ENCODE results near the gene SPRED2. TPM values are rescaled to one million over a fixed set of nuclear protein-coding genes. Genes with fewer than 3 reads are reported as not detected.

The SPRED2 gene
- total RNA-seq, 1 donor from 2014 or later, result 43.9 TPM

GRCh38 chr2:65265671-65266045 is 166.7 kb downstream of the SPRED2 start:
- Histone ChIP-seq H3K27me3 (ENCODE audit: low read depth) (no peaks in the 10 kb centered on the region), H3K9me3 (no peaks in the 10 kb centered on the region), H3K36me3 (peaks cover 78% of the 10 kb centered on the region), H3K4me1 (peaks cover 17% of the 10 kb centered on the region), H3K27ac (no peak overlapping the region), H3K4me3 (no peak overlapping the region)
- ATAC-seq (no peak), DNase-seq (no peak)
- intact Hi-C loops (cut with DNase I), result loop anchor here (10.0 kb wide), 1 partner anchor 279 kb away; no protein-coding TSS in a partner anchor
- TF ChIP-seq CTCF (IDR thresholded peaks at IDR 0.05), result no peak

DNA sequence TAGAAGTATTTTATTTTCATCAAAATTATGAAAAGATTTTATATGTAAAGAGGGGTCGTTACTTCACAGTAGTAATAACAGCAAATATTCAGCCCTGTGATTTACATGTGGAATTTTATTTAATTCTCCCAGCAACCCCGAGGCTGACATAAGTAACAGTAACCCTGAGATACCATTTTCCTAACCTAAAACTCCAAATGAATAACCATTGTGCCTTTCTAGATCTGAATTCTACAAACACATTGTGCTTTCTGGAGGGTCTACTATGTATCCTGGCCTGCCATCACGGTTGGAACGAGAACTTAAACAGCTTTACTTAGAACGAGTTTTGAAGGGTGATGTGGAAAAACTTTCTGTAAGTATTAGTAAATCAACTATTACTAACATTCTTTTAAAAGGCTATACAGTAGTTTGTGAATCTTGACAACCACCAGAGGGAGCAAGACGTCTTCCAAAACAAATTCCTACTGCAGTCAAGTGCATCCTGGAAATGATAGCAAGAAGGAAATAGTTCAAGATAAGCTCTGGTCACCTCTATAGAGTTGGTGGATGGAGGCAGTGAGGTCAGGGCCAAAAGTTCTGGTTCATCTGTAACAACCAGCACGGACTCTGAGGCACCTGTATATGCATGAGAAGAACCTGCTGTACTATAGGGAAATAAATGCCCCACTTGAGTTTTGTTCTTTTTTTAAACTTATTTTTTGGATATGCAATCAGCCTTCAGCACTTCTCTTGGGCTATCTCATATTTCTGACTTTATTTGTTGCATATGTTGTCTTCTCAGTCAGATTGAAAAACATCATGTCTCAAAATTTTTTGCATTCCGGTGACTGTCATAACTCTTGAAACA is 167.4 kb downstream of the SPRED2 start:
- H3K27me3 ChIP-seq (ENCODE audit: low read depth), result no peaks in the 10 kb centered on the region
- H3K27ac ChIP-seq, result no peak overlapping the region
- no peaks in the 10 kb centered on the region for H3K9me3 ChIP-seq
- ATAC-seq (peak; percentile 88 to 89), DNase-seq (no peak)
- peak; percentile 63 for TF ChIP-seq CTCF (IDR thresholded peaks at IDR 0.05)
- H3K4me3 ChIP-seq, result no peak overlapping the region
- H3K4me1 ChIP-seq, result peaks cover 17% of the 10 kb centered on the region
- intact Hi-C loops (cut with DNase I), result loop anchor here (10.0 kb wide), 1 partner anchor 280 kb away; no protein-coding TSS in a partner anchor
- H3K36me3 ChIP-seq, result peaks cover 84% of the 10 kb centered on the region

DNA sequence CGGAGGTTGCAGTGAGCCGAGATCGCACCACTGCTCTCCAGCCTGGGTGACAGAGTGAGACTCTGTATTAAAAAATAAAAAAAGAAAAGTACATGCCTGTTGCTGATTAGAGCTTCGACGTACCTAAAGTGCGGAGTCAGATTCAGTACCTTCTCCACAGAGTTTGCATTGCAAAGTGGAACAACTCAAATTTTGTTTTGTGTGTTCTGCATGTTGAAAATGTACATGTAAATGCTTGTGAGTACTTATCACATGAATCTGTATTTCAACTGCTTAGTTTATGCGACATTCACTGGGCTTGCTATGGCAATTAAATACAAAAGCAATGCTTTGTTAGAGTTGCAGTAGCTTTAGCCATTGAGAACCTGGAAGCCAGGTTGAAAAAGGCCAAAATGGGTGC is 168.4 kb downstream of the SPRED2 start:
- Histone ChIP-seq H3K36me3 (peaks cover 89% of the 10 kb centered on the region), H3K27me3 (ENCODE audit: low read depth) (no peaks in the 10 kb centered on the region), H3K27ac (no peak overlapping the region), H3K4me1 (peaks cover 17% of the 10 kb centered on the region), H3K4me3 (no peak overlapping the region), H3K9me3 (no peaks in the 10 kb centered on the region)
- intact Hi-C loops (cut with DNase I), result loop anchor here (10.0 kb wide), 1 partner anchor 281 kb away; no protein-coding TSS in a partner anchor
- ATAC-seq (no peak), DNase-seq (no peak)
- no peak for TF ChIP-seq CTCF (IDR thresholded peaks at IDR 0.05)

DNA sequence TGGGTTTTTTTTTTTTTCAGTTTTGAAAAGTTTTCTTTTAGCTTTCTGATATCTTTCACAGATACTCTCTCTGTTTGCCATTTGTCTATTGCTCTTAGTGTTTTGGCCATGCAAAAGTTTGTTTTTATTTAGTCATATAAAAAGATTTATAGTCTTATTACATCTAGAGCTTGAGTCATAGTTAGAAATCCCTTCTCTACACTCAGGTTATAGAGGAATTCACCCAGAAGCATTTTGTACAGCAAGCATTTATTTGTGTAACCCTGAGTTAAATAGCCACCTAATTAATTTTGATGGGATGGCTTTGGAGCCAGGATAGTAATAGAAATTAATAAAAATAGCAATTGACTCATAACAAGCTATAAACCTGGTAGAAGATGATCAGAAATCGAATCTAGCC is 169.1 kb downstream of the SPRED2 start:
- no peaks in the 10 kb centered on the region for H3K9me3 ChIP-seq
- no peak overlapping the region for H3K4me3 ChIP-seq
- intact Hi-C loops (cut with DNase I), result loop anchor here (10.0 kb wide), 1 partner anchor 282 kb away; no protein-coding TSS in a partner anchor
- no peak for TF ChIP-seq CTCF (IDR thresholded peaks at IDR 0.05)
- H3K4me1 ChIP-seq, result peaks cover 17% of the 10 kb centered on the region
- peaks cover 89% of the 10 kb centered on the region for H3K36me3 ChIP-seq
- no peak overlapping the region for H3K27ac ChIP-seq
- H3K27me3 ChIP-seq (ENCODE audit: low read depth), result no peaks in the 10 kb centered on the region
- DNase-seq (no peak), ATAC-seq (no peak)

DNA sequence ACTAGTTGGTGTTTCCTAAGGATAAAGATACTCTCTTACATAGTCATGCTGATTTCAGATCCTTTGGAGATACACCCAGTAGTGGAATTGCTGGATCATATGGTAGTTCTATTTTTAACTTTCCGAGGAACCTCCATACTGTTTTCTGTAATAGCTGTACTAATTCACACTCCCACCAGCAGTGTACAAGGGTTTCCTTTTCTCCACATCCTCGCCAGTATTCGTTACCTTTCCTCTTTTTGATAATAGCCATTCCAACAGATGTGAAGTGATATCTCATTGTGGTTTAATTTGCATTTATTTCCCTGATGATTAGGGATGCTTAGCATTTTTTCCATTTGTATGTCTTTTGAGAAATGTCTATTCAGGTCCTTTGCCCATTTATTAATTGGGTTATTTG is 170.7 kb downstream of the SPRED2 start:
- peaks cover 10% of the 10 kb centered on the region for H3K4me1 ChIP-seq
- no peak overlapping the region for H3K27ac ChIP-seq
- peaks cover 86% of the 10 kb centered on the region for H3K36me3 ChIP-seq
- ATAC-seq (no peak), DNase-seq (no peak)
- intact Hi-C loops (cut with DNase I), result loop anchor here (10.0 kb wide), 1 partner anchor 283 kb away; no protein-coding TSS in a partner anchor
- no peaks in the 10 kb centered on the region for H3K9me3 ChIP-seq
- H3K4me3 ChIP-seq, result no peak overlapping the region
- no peaks in the 10 kb centered on the region for H3K27me3 ChIP-seq (ENCODE audit: low read depth)
- no peak for TF ChIP-seq CTCF (IDR thresholded peaks at IDR 0.05)

Other genes with a start within 250 kb of the SPRED2 start
- 279 TPM for gene ACTR2, start 204.8 kb downstream of the SPRED2 start, total RNA-seq